LNCAP (cell line): ENCODE results near the gene CFAP119.

Experiments
- TF ChIP-seq, protein P1 (sequence below): fragments of 450-650 bp; IDR thresholded peaks from 2 replicates; pipeline ENCODE4 v1.5.1; 2017; ENCODE audit warnings: mild to moderate bottlenecking

CFAP119 gene

DNA sequence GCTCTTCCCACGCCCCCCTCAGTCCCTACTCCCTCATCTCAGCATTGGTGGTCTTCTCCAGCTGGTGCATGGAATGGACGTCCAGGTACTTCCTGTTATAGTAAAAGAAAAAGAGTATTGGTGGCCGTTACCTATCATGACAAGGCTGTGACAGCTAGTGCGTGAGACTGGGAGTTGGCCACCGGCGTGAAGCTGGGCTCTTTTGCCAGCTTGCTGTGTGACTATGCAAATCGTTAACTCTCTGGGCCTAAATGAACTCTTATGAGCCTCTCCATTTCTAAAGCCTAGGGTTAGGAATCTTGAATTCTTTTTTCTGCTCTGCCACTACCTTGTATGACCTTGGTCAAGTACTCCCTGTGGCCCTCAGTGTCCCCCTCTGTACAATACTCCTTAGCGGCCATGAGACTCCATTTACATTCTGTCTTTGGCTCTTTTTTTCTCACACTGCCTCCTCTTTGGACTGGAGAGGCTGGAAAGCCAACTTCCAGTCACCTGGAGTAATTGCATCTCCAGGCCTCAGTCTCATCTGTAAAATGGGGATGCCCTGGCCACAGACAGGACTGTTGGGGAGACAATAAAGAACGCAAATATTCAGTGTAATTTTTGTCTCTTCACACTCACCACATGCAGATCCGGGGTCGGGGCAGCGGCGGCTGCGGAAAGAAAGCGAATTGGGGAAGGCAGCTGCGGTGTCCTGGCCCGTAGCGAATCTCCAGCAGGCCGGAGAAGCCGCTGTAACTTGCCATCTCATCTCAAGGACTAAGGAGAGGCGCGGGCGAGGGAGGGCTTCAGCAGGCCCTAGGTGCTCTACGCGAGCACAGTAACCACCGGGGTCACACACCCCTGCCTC lies 1.1 kb downstream of the CFAP119 start:
- TF ChIP-seq, protein P1, sequence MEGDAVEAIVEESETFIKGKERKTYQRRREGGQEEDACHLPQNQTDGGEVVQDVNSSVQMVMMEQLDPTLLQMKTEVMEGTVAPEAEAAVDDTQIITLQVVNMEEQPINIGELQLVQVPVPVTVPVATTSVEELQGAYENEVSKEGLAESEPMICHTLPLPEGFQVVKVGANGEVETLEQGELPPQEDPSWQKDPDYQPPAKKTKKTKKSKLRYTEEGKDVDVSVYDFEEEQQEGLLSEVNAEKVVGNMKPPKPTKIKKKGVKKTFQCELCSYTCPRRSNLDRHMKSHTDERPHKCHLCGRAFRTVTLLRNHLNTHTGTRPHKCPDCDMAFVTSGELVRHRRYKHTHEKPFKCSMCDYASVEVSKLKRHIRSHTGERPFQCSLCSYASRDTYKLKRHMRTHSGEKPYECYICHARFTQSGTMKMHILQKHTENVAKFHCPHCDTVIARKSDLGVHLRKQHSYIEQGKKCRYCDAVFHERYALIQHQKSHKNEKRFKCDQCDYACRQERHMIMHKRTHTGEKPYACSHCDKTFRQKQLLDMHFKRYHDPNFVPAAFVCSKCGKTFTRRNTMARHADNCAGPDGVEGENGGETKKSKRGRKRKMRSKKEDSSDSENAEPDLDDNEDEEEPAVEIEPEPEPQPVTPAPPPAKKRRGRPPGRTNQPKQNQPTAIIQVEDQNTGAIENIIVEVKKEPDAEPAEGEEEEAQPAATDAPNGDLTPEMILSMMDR = no peak

DNA sequence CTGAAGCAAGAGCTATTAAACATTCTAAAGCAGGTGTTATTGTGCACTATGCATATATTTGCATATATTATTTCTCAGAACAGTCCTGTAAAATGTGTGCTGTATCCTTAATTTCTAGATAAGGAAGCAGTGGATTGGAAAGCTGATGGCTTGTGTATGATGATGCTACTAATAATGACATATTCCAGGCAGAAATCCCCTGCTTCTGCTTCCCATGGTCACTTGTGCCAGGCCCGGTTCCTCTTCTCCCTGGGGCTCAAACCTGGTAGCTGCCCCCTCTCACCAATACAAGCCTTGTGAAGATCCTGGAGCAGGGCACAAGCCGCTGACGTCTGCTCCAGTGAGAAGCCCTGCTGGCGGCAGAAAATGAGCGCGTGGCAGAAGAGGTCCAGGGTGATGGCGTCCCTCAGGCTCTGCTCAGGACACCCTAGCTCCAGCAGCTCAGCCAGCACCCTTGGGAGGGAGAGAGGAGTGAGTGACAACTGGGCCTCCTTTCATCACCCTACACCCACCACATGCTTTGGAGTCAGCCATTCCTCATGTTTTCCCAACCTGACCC lies 1.8 kb downstream of the CFAP119 start:
- TF ChIP-seq, protein P1 = no peak

DNA sequence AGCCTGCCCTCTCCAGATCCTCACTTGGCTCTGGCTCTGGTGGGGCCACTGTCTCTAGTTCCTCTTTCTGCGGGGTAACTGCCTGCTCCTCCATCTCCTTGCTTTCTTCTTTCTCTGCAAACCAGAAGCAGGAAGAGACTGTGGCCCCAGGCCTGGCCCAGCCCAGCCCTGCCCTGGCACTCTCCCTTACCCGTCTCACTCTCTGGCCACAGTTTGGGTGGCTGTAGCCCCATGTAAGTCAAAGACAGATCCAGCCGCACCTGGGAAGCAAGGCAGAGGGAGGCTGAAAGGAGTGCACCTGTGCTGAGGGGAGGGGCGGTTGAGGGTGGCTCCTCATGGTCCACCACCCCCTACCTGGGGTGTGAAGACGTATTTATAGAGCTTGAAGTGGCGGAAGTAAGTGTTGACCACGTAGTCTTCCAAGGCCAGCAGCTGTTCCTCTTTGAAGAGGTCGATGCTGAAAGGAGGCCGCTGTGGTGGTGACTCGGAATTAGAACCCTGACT lies 2.8 kb downstream of the CFAP119 start:
- TF ChIP-seq, protein P1 = no peak

DNA sequence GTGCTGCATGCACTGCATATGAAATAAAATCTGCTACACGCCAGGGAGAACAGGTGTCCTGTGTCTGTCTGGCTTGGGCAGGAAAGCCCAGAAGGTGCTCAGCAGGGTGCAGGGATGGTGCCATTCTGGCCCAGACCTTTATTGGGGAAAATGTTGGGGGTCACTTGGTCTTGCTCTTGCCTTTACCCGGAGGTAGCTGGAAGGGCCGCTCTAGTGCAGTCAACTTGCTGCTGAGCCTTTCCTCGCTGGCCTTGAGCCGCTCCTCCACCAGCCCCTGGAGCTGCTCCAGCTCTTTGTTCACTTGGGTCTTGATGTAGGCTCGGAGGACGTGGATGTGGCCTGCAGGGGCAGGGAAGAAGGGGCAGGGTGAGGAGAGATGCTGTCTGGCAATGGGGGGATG lies 4.5 kb downstream of the CFAP119 start:
- TF ChIP-seq, protein P1 = no peak

DNA sequence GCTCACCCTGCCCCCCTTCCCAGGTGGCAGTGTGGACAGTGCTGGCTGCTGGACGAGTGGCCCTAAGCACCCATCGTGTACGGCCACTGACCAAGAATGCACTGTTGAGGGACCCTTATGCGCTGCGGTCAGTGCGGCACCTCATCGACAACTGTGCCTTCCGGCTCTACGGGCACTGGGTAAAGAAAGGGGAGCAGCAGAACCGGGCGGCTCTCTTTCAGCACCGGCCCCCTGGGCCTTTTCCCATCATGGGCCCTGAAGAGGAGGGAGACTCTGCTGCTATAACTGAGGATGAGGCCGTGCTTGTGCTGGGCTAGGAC lies 5.1 kb downstream of the CFAP119 start:
- TF ChIP-seq, protein P1 = no peak

DNA sequence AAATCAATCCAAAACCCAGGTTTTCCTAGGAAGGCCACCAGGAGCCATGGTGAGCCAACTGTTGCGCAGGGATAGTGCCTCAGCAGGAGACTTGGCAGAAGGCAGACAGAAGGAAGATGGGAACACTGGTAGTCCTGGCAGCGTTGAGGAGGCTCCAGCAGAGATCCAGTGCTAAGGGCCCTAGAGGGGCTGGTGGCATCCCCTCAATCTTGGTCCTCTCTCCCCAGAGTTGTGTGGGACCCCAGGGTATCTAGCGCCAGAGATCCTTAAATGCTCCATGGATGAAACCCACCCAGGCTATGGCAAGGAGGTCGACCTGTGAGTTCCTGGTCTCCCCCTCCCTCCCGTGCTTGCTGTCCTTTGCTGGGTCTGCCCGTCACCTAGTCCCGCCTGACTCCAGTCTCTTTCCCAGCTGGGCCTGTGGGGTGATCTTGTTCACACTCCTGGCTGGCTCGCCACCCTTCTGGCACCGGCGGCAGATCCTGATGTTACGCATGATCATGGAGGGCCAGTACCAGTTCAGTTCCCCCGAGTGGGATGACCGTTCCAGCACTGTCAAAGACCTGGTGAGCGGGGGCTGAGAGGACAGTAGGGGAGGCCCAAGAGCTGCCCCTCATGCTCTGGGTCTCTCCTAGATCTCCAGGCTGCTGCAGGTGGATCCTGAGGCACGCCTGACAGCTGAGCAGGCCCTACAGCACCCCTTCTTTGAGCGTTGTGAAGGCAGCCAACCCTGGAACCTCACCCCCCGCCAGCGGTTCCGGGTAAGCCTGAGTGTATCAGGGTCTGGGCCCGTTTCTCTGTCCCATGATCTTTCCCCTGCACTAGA lies 5.7 kb downstream of the CFAP119 start:
- TF ChIP-seq, protein P1 = no peak

DNA sequence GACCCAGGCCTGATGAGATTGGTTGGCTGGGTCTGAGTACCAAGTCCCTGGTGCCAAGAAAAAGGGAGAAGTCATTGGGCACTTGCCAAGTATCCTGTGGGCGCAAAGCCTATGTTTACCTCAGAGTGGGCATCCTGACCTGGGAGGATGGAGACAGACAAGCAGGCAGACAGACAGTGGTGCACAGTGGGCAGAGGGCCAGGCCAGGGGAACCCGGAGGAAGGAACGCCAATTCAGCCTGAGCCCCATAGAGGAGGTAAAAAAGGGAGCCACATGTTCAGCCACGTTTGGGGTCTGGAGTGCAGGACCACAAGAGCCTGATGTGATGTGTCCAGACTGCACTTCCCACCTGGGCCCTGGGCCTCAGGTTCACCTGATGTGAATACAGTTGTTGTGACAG lies 8.3 kb downstream of the CFAP119 start:
- TF ChIP-seq, protein P1 = no peak
